Measurements from ENCODE around the gene CD74.
A peak's percentile ranks its signal among the peaks of the same experiment; 100 is the strongest.
"Not testable (repeated sequence)": the region's sequence is repeated elsewhere in the genome, so short reads cannot be mapped to it uniquely, and the experiment has no call there.

Gene CD74

GRCh38 chr5:150412319-150413175 lies at the start of gene CD74:
Gene CD74 (minus strand): TSS chr5:150412910. CDS start chr5:150412749, 161 bp downstream.
- DNase-seq (ENCODE audit: low read depth): no peak

- no peak for DNase-seq (ENCODE audit: low read depth)
These were observed 48.5 kb upstream of the CD74 start for GRCh38 chr5:150461231-150461630.

- no peak for DNase-seq (ENCODE audit: low read depth)
These were observed 48.1 kb upstream of the CD74 start for GRCh38 chr5:150460781-150461180.

GRCh38 chr5:150458802-150459557 lies 46.3 kb upstream of the CD74 start:
- no peak for DNase-seq (ENCODE audit: low read depth)

- DNase-seq (ENCODE audit: low read depth): no peak
These were observed 45.0 kb upstream of the CD74 start for GRCh38 chr5:150457562-150458240.

GRCh38 chr5:150457121-150457520 lies 44.4 kb upstream of the CD74 start:
- no peak for DNase-seq (ENCODE audit: low read depth)

- no peak for DNase-seq (ENCODE audit: low read depth)
These were observed 42.0 kb upstream of the CD74 start for GRCh38 chr5:150454492-150455229.

- not testable (repeated sequence) for DNase-seq (ENCODE audit: low read depth)
These were observed 41.3 kb upstream of the CD74 start for GRCh38 chr5:150454027-150454426.

GRCh38 chr5:150452914-150453313 lies 40.2 kb upstream of the CD74 start:
- no peak for DNase-seq (ENCODE audit: low read depth)

- DNase-seq (ENCODE audit: low read depth): no peak
These were observed 38.9 kb upstream of the CD74 start for GRCh38 chr5:150451594-150451993.

GRCh38 chr5:150449517-150450339 lies 37.0 kb upstream of the CD74 start, which contains the start of gene RPS14:
Gene RPS14 (minus strand): TSS chr5:150449739. CDS start chr5:150447733, 2,006 bp downstream.
- DNase-seq (ENCODE audit: low read depth): peak; percentile 81

GRCh38 chr5:150448952-150449516 lies 36.3 kb upstream of the CD74 start:
- no peak for DNase-seq (ENCODE audit: low read depth)

GRCh38 chr5:150448334-150448733 lies 35.6 kb upstream of the CD74 start:
- no peak for DNase-seq (ENCODE audit: low read depth)

- DNase-seq (ENCODE audit: low read depth): no peak
These were observed 34.5 kb upstream of the CD74 start for GRCh38 chr5:150447188-150447587.

GRCh38 chr5:150446583-150446982 lies 33.9 kb upstream of the CD74 start:
- DNase-seq (ENCODE audit: low read depth): no peak

- DNase-seq (ENCODE audit: low read depth): no peak
These were observed 33.4 kb upstream of the CD74 start for GRCh38 chr5:150446088-150446487.

GRCh38 chr5:150444770-150445169 lies 32.1 kb upstream of the CD74 start:
- no peak for DNase-seq (ENCODE audit: low read depth)

- DNase-seq (ENCODE audit: low read depth): no peak
These were observed 30.7 kb upstream of the CD74 start for GRCh38 chr5:150443242-150444075.

GRCh38 chr5:150442699-150443080 lies 30.0 kb upstream of the CD74 start:
- DNase-seq (ENCODE audit: low read depth): no peak
